ENCODE results near the gene LAMB2.

The LAMB2 gene

DNA sequence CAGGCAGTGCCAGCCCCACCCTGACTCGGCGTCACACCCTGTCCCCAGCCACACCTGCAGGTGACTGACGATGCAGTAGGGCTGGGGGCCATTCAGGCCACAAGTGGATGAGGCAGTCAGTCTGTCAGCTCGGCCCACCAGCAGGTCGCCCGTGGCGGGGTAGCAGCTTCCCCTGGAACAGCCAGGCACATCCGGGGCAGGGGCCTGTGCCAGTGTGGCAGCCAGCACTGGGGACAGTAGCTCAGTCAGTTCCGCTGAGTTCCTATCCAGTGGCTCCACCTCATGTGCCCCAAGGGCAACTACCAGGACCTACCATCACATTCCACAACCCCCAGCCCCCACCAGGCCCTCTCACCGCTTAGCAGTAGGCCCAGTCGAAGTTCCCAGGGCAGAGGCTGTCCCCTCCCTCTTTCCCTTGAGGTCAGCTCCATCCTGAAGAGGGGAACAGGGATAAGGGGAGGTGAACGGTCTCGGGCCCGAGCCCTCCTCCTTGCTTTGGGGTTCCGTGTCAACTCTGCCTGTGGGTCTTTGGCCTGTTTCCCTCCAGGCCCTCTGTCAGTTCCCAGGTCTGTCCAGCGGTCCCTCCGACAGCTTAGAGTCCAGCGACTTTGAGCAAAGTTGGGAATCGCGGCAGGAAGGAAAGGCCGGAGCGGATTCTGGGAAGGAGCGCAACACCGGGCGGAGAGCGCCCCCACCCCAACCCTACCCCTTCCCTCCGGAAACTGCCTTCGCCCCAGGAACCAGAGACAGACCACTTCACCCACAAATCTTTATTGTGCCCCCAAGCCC, at the start of gene LAMB2:
TSS of gene LAMB2 (minus strand) at position 614 of the 789 bp plus-strand sequence. CDS start at position 431, 183 bp downstream.
- TF ChIP-seq, protein P1, sequence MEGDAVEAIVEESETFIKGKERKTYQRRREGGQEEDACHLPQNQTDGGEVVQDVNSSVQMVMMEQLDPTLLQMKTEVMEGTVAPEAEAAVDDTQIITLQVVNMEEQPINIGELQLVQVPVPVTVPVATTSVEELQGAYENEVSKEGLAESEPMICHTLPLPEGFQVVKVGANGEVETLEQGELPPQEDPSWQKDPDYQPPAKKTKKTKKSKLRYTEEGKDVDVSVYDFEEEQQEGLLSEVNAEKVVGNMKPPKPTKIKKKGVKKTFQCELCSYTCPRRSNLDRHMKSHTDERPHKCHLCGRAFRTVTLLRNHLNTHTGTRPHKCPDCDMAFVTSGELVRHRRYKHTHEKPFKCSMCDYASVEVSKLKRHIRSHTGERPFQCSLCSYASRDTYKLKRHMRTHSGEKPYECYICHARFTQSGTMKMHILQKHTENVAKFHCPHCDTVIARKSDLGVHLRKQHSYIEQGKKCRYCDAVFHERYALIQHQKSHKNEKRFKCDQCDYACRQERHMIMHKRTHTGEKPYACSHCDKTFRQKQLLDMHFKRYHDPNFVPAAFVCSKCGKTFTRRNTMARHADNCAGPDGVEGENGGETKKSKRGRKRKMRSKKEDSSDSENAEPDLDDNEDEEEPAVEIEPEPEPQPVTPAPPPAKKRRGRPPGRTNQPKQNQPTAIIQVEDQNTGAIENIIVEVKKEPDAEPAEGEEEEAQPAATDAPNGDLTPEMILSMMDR (IDR thresholded peaks at IDR 0.05; ENCODE audit: insufficient read depth, low read length, missing control alignments) = peak; percentile 28
- ChIA-PET CTCF (interaction anchor here (0.8 to 1.7 kb wide), 4 partner anchors 11 to 54 kb away, joined by 3 to 7 read pairs (median 4); partner anchors contain the start of gene KLHDC8B), POLR2A (interaction anchor here (0.9 to 2.6 kb wide), 8 partner anchors 8 to 111 kb away, joined by 3 to 31 read pairs (median 6); partner anchors contain the start of genes IMPDH2, KLHDC8B, NDUFAF3 and QRICH1)
- DNase-seq (ENCODE audit: low read depth, low spot score) = peak; percentile 56
- H3K4me3 ChIP-seq (ENCODE audit: low read depth, low read length) = peak within 1 kb of the TSS; percentile 95

DNA sequence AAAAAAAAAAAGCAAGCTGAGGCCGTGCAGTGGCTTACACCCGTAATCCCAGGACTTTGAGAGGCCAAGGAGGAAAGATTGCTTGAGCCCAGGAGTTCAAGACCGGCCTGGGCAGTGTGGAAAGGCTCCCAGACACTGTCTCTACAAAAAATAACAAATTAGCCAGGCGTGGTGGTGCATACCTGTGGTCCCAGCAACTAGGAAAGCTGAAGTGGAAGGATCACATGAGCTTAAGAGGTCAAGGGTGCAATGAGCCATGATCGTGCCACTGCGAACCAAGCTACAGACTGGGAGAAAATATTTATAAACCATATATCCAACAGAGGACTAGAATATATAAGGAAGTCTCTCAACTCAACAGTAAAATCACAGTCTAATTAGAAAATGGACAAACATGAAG, 48.5 kb upstream of the LAMB2 start:
- TF ChIP-seq, protein P1 (IDR thresholded peaks at IDR 0.05; ENCODE audit: insufficient read depth, low read length, missing control alignments) = no peak
- H3K4me3 ChIP-seq (ENCODE audit: low read depth, low read length) = no peak overlapping the region
- POLR2A ChIA-PET = no interaction called here
- no peak for DNase-seq (ENCODE audit: low read depth, low spot score)
- CTCF ChIA-PET = interaction anchor here (3.2 kb wide), 1 partner anchor 11 kb away, joined by 28 read pairs; the partner anchor contains the start of gene KLHDC8B

DNA sequence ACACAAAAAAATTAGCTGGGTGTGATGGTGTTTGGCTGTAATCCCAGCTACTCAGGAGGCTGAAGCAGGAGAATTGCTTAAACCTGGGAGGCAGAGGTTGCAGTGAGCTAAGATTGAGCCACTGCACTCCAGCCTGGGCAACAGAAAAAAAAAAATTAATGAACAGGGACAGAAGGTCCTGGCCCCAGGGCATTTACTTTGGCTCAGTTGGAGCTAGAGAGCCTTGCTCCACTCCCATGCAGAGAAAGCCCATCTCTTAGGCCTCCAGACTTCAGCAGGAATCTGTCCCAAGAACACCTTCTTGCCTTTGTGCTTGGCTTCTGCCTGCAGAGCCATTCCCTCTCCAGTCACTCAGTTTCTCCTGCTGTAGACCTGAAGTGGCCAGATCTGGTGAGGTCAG, 47.3 kb upstream of the LAMB2 start:
- TF ChIP-seq, protein P1 (IDR thresholded peaks at IDR 0.05; ENCODE audit: insufficient read depth, low read length, missing control alignments) = no peak
- CTCF ChIA-PET = interaction anchor here (3.2 kb wide), 1 partner anchor 10 kb away, joined by 28 read pairs; the partner anchor contains the start of gene KLHDC8B
- no peak for DNase-seq (ENCODE audit: low read depth, low spot score)
- POLR2A ChIA-PET = interaction anchor here (0.5 kb wide), 1 partner anchor 62 kb away, joined by 3 read pairs; no protein-coding TSS in a partner anchor
- no peak overlapping the region for H3K4me3 ChIP-seq (ENCODE audit: low read depth, low read length)

DNA sequence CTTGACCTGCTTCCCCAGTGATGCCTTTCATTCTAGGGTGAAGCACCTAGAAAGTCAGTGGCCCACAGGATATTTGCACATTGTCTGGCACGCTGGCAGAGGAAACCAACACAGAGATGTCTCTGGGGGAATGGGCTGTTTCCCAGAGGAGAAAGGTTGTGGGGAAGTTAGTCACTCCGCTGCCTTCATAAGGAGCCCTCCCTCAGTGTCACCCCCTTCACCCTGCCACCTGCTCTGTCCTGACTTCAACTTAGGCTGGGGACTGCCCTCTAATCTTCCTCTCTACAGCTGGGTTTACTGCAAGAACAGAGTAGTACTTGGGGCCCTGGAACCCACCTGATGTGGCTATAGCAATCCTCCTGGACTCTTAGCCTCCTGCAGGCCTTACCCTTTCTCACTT, 44.2 kb upstream of the LAMB2 start:
- TF ChIP-seq, protein P1 (IDR thresholded peaks at IDR 0.05; ENCODE audit: insufficient read depth, low read length, missing control alignments) = no peak
- CTCF ChIA-PET = no interaction called here

DNA sequence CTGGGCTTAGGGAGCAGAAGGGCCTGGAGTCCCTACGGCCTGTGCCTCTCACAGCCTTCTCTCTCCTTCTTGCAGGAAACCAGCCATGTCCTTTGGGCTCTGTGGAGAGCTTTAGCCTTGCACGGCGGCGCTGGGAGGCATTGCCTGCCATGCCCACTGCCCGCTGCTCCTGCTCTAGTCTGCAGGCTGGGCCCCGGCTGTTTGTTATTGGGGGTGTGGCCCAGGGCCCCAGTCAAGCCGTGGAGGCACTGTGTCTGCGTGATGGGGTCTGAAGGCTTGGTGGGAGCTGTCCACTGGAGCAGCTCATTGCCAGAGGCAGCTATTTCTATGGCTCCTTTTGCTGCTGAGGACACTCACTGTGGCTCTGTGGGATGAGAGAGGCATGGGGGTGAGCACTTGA, 42.7 kb upstream of the LAMB2 start:
- ChIA-PET CTCF (no interaction called here), POLR2A (no interaction called here)
- TF ChIP-seq, protein P1 (IDR thresholded peaks at IDR 0.05; ENCODE audit: insufficient read depth, low read length, missing control alignments) = no peak
- no peak for DNase-seq (ENCODE audit: low read depth, low spot score)
- no peak overlapping the region for H3K4me3 ChIP-seq (ENCODE audit: low read depth, low read length)

More for the DNA sequence above, 44.2 kb upstream of the LAMB2 start:
- no peak overlapping the region for H3K4me3 ChIP-seq (ENCODE audit: low read depth, low read length)
- POLR2A ChIA-PET = no interaction called here
- DNase-seq (ENCODE audit: low read depth, low spot score) = no peak

DNA sequence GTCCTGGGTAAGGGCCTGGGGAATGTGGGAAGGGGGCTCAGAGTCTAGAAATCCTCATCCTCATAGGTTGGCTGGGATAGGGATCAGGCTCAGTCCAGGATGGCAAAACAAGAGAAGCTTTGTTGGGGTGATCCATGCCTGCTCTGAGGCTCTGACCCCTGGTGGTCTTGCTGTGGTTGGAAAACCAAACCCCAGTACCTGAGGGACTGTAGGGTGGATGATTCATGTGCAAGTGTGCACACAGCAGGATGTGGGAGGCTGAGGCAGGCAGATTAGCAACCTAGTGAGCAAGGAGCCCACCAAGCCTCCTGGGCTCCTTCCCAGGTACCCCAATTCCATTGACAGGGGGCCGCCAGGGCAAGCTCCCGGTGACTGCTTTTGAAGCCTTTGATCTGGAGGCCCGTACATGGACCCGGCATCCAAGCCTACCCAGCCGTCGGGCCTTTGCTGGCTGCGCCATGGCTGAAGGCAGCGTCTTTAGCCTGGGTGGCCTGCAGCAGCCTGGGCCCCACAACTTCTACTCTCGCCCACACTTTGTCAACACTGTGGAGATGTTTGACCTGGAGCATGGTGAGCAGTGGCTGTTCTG, 41.6 kb upstream of the LAMB2 start:
- ChIA-PET CTCF (interaction anchor here (0.7 kb wide), 1 partner anchor 166 kb away, joined by 3 read pairs; the partner anchor contains the start of gene USP4), POLR2A (no interaction called here)
- TF ChIP-seq, protein P1 (IDR thresholded peaks at IDR 0.05; ENCODE audit: insufficient read depth, low read length, missing control alignments) = no peak
- no peak overlapping the region for H3K4me3 ChIP-seq (ENCODE audit: low read depth, low read length)
- DNase-seq (ENCODE audit: low read depth, low spot score) = no peak

Measured in AG04449 (cell line).